NCI-H345 treated with DMSO at 0.1 percent for 48 hours (cell line): ENCODE results near the gene VGF.
"Not testable (repeated sequence)": the region's sequence is repeated elsewhere in the genome, so short reads cannot be mapped to it uniquely, and the experiment has no call there.

Experiments
- DNase-seq: peaks from one replicate; lab custom pipeline; 2025; ENCODE audit not compliant: unreplicated experiment; lab: John Stamatoyannopoulos, UW

The VGF gene

GRCh38 chr7:101120315-101120714 is 45.1 kb downstream of the VGF start:
- DNase-seq = no peak

GRCh38 chr7:101119876-101120275 is 45.5 kb downstream of the VGF start:
- no peak for DNase-seq

DNA sequence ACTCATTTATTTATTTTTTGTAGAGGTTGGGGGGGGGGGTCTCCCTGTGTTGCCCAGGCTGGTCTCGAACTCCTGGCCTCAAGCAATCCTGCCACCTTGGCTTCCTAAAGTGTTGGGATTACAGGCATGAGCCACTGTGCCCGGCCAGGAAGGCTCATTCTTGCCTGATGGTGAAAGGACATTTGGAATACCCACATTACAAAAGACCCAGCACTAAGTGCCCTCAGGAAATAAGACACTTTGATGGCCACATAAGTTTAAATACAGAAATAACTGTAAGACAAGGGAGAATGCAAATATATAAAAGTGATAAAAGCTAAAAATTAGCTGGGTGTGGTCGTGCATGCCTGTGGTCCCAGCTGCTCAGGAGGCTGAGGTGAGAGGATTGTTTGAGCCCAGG is 46.5 kb downstream of the VGF start:
- DNase-seq = no peak

DNA sequence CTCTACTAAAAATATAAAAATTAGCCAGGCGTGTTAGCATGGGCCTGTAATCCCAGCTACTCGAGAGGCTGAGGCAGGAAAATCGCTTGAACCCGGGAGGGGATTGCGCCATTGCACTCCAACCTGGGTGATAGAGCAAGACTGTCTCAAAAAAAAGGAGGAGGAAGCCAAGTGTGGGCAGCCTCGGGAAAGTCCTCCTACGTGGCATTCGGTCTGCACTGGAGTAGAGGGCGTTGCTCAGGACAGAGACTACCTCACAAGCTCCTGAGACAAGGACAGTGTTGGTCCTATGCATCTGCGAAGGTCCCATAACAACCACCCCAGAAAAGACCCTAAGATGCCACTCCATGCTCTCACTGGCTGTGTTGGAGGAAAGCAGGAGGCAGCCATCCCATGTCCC is 48.5 kb downstream of the VGF start:
- DNase-seq = no peak

- no peak for DNase-seq
Observed at GRCh38 chr7:101115215-101115614, 50.2 kb downstream of the VGF start.

- DNase-seq = no peak
Observed at GRCh38 chr7:101114492-101114891, 50.9 kb downstream of the VGF start.

- DNase-seq = no peak
Observed at GRCh38 chr7:101113836-101114235, 51.5 kb downstream of the VGF start.

DNA sequence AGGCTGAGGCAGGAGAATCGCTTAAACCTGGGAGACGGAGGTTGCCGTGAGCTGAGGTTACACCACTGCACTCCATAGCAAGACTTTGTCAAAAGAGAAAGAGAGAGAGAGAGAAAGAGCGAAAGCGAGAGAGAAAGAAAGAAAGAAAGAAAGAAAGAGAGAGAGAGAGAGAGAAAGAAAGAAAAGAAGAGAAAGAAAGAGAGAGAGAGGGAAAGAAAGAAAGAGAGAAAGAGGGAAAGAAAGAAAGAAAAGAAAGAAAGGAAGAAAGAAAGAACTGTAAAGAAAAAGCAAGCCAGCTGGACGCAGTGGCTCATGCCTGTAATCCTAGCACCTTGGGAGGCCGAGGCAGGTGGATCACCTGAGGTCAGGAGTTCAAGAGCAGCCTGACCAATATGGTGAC is 52.2 kb downstream of the VGF start:
- not testable (repeated sequence) for DNase-seq
